Measurements from ENCODE around the gene DLG4.
A peak's percentile ranks its signal among the peaks of the same experiment; 100 is the strongest.
"Not testable (repeated sequence)": the region's sequence is repeated elsewhere in the genome, so short reads cannot be mapped to it uniquely, and the experiment has no call there.

The DLG4 gene

GRCh38 chr17:7250695-7251627 is 31.3 kb upstream of the DLG4 start:
- DNase-seq (ENCODE audit: insufficient read length, low spot score) (no peak), FAIRE-seq (no peak)

- no peak for FAIRE-seq
- DNase-seq (ENCODE audit: insufficient read length, low spot score), result no peak
Measured at GRCh38 chr17:7249830-7250229, 30.2 kb upstream of the DLG4 start.

- DNase-seq (ENCODE audit: insufficient read length, low spot score) (no peak), FAIRE-seq (no peak)
Measured at GRCh38 chr17:7249214-7249613, 29.6 kb upstream of the DLG4 start.

- DNase-seq (ENCODE audit: insufficient read length, low spot score), result no peak
- no peak for FAIRE-seq
Measured at GRCh38 chr17:7248796-7249195, 29.2 kb upstream of the DLG4 start.

GRCh38 chr17:7246779-7247178 is 27.1 kb upstream of the DLG4 start:
- FAIRE-seq (no peak), DNase-seq (ENCODE audit: insufficient read length, low spot score) (no peak)

- not testable (repeated sequence) for DNase-seq (ENCODE audit: insufficient read length, low spot score); FAIRE-seq
Measured at GRCh38 chr17:7243838-7244237, 24.2 kb upstream of the DLG4 start.

- no peak for DNase-seq (ENCODE audit: insufficient read length, low spot score)
- no peak for FAIRE-seq
Measured at GRCh38 chr17:7243453-7243729, 23.8 kb upstream of the DLG4 start.

- DNase-seq (ENCODE audit: insufficient read length, low spot score) (peak; percentile 90), FAIRE-seq (no peak)
Measured at GRCh38 chr17:7242717-7243452, 23.2 kb upstream of the DLG4 start.

- FAIRE-seq (peak; percentile 98), DNase-seq (ENCODE audit: insufficient read length, low spot score) (no peak)
Measured at GRCh38 chr17:7241783-7242716, 22.4 kb upstream of the DLG4 start, which contains the start of gene GABARAP. TSS of gene GABARAP (minus strand) at chr17:7242449. CDS start at chr17:7242330, 119 bp downstream.

- no peak for DNase-seq (ENCODE audit: insufficient read length, low spot score)
- peak; percentile 9 for FAIRE-seq
Measured at GRCh38 chr17:7241090-7241733, 21.6 kb upstream of the DLG4 start.

- FAIRE-seq (no peak), DNase-seq (ENCODE audit: insufficient read length, low spot score) (no peak)
Measured at GRCh38 chr17:7240375-7240774, 20.7 kb upstream of the DLG4 start.

GRCh38 chr17:7239091-7240027 is 19.7 kb upstream of the DLG4 start, which contains the start of gene PHF23:
TSS of gene PHF23 (minus strand) at chr17:7239457. CDS start at chr17:7239279, 178 bp downstream.
- peak; percentile 98 for DNase-seq (ENCODE audit: insufficient read length, low spot score)
- peak; percentile 96 for FAIRE-seq

- no peak for FAIRE-seq
Measured at GRCh38 chr17:7238420-7239090, 18.9 kb upstream of the DLG4 start.

GRCh38 chr17:7237761-7238419 is 18.3 kb upstream of the DLG4 start:
- no peak for DNase-seq (ENCODE audit: insufficient read length, low spot score)
- FAIRE-seq, result no peak

More at GRCh38 chr17:7238420-7239090, 18.9 kb upstream of the DLG4 start:
- no peak for DNase-seq (ENCODE audit: insufficient read length, low spot score)

GRCh38 chr17:7237266-7237760 is 17.7 kb upstream of the DLG4 start:
- DNase-seq (ENCODE audit: insufficient read length, low spot score), result no peak
- no peak for FAIRE-seq

- no peak for DNase-seq (ENCODE audit: insufficient read length, low spot score)
- no peak for FAIRE-seq
Measured at GRCh38 chr17:7236808-7237207, 17.2 kb upstream of the DLG4 start.

GRCh38 chr17:7235693-7236665 is 16.3 kb upstream of the DLG4 start:
- DNase-seq (ENCODE audit: insufficient read length, low spot score), result no peak
- no peak for FAIRE-seq
